ENCODE measurements around the gene CEP112.
A peak's percentile ranks its signal among the peaks of the same experiment; 100 is the strongest.

Gene CEP112

GRCh38 chr17:65627891-65628643 lies 563.9 kb downstream of the CEP112 start:
- DNase-seq: peak; percentile 90

DNA sequence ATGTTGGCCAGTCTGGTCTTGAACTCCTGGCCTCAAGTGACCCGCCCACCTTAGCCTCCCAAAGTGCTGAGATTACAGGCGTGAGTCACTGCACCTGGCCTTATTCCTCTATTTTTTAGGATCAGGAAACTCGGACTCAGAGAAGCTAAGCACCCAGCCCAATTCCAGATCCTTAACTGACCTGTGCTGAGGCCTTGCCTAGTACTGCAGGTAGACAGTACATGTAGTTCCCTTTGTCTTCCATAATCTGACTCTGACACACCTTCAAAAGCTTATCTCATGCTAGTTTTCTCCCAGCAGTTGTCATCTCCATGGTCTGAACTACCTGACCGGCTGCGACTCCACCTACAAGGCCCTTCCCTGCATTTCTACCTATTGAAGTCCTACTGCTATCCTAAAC lies 564.8 kb downstream of the CEP112 start:
- DNase-seq: peak; percentile 13

DNA sequence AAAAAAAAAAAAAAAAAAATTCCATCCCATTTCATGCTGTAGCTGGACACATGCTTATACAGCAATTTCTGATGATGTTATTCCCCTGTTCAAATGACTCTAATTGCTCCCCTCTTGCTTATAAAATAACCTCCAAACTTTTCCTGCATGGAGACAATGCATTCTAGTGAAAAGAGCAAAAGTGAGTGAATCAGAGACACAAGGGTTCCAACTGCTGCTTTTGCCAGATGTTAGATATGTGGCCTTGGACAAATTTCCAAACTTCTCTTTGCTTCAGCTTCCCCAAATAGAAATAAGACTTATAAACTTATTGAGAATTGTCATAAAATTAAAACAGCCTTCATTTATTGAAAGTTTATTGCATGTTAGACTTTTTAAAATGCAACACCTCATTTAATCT lies 565.5 kb downstream of the CEP112 start:
- no peak for DNase-seq

DNA sequence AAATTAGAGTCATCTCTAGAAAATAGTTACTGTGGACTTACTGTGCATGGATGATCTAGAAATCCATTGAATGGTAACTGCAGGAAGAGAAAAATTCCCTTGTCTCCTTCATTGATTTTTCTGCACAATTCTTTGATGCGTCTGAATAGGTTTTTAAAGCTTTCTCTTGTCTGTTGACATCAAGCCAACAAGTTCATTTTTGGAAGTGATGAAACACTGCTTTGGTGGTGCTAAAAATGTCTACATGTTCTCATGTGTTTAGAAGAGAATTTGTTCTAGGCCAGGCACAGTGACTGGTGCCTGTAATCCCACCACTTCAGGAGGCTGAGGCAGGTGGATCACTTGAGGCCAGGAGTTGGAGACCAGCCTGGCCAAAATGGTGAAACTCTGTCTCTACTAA lies 573.4 kb downstream of the CEP112 start:
- no peak for DNase-seq

DNA sequence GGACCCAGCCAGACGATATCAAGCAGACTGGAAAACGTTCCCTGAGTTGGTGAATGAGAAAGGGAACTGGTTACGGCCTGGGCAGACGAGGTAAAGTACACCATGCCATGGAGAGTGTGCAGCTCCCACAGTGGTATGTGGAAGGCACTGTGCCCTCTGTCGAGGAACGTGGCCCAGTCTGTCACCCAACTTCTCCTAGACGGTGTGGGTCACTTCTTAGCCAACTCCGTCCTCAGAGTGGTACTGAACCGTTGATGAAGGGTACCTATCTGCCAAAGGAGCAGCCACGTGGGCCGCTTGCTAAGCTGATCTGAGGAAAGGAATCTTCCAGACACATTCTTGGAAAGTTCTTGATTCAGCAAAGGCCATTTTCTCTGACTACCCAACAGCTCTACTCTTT lies 574.4 kb downstream of the CEP112 start:
- no peak for DNase-seq

DNA sequence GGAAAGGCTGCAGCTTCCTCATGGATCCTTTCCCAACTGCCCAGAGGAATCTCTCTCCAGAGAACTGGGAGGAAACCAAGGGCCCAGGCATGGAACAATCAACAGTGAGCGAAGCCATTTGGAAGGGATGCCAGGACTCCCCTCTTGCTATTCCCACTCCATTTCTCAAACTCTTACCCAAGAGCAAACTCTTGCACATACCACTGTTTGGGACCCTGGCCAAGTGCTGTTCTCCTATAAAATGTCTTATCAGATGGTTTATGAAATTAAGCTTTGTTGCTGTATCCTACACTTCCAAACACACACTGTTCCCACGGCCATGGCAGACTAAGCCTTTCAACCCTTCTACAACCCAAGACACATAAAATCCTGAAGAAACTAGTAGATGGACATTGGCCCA lies 582.2 kb downstream of the CEP112 start:
- no peak for DNase-seq

GRCh38 chr17:65609286-65609685 lies 582.6 kb downstream of the CEP112 start:
- DNase-seq: no peak

GRCh38 chr17:65604070-65604469 lies 587.9 kb downstream of the CEP112 start:
- no peak for DNase-seq

DNA sequence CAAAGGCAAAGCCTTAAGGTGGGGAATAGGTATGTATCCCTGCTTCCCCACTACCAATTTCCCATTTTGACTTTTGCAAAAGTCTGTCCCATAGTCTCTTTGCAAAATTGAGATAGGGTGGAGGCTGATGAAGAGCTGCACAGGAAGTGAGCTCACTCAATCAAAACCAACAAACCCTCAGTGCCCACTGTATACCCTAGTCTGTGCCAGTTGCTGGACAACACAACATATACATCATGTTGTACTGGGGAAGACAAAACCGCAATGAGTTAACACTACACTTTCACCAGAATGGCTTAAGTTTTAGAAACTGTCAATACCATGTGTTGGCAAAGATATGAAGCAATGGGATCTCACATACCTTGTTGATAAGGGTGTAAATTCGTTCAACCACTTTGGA lies 590.1 kb downstream of the CEP112 start:
- DNase-seq: no peak

DNA sequence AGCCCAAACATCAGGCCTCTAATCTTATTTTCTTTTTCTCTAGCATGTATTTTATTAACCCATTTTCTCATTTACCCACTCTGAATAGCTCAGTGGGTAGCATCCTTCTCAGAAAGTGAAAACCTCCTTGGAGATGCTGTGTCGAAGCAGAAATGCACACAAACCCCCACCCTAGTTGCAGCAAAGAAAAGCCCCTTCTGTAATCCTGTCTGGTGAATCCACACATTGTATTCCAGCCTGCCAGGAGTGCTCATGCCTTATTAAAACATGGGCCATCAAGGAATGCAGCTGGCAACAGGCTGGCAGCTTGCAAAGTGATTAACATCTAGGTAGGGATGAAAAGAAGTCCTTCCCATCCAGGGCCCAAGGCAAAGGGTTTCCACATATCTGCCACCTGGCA lies 590.8 kb downstream of the CEP112 start:
- DNase-seq: no peak

DNA sequence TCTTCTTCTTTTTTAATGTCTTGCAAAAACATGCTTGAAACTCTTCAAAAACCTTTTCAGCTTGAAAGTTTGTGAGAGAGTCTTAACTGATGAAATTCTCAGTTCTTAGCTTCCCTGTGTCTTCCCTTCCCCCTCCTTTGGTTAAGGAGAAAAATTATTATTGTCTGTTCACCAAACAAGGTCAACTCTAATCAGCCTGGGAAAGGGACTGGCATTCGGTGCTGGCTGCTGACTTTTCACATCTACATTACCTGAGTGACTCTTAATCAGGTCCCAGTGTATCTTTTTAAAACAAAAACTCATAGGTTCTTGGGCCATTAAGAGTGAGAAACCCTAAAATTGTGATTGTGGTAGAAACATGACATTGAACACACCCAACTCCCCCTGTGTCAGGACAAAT lies 591.4 kb downstream of the CEP112 start:
- DNase-seq: no peak

GRCh38 chr17:65599650-65600049 lies 592.3 kb downstream of the CEP112 start:
- DNase-seq: no peak

DNA sequence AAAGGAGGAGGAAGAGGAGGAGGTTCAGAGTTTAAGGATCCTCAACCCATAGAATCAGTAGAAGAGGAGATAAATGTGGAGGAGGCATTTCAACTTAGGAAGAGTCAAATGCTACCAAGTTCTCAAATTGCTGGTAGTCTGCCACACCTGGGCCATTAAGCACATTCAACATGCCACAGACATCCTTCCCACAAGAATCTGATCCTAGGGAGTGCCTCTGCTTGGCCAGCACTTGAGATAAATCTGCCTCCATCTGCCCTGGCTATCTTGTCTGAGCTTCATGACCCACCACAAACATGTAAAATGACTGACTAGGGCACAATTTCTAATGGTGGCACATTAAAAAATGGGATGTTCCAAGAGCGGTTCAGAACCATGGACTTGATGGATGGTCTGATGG lies 593.2 kb downstream of the CEP112 start:
- DNase-seq: no peak

DNA sequence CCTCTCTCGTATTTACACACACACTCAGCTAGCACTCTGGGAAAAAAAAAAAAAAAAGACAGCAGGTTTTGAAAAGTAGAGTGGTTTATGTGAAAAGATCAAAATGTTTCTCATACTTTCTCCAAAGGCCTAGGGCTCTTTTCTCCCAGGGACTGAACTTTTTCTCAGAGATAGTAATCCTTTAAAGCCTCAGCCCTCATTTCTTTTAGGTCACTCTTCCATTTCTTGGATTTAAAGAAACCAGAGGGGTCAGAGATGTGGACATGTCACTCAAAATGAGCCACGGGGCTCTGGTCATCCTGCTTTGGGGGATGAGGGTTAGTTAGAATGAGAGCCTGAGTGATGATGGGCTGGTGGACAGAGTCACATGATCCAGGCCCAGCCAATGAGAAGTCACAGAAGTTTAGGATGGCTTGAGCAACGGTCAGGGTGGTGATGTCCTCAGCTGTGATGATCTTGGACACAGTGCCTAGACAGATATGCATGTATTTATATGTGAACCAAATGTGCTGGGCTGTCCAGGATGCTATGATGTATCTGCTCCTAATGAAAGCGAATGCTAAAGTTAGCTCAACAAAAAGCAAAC lies 596.8 kb downstream of the CEP112 start:
- DNase-seq: no peak

GRCh38 chr17:65593855-65594845 lies 597.8 kb downstream of the CEP112 start:
- no peak for DNase-seq

DNA sequence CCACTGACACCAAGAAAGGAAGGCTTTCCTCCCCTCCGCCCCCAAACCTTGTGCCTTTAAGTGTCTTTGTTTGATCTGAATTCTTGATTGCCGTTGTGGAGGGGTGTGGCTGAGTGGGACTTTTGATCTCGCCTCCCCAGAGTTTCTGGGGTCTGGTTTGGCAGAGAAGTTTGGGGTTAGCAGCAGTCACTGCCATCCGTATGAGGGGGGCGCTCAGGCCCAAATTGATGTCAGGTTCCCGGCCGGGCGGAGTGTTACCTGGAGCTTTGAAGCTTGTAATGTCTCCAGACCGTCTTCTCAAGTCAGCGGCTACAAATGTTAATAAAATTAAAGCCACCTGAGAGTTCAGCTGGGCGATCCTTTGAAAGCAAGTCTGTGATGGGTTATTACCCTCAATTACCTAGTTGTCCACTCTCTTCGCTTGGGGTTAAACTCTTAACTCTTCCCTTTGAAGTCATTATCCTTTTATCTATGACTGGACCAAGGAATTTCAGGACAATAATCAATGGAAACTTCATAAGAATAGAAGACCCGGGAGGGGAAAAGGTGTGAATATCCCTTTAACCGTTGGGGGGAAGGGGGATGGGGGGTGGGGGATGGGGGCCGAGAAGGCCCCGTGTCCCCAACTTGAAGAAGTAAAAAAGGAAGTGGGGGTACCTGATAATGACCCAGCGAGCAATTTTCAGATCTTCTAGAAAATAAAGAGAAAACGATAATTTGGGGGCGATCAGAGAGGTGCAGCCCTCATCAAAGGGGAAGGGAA lies 598.7 kb downstream of the CEP112 start:
- no peak for DNase-seq

GRCh38 chr17:65592125-65592965 lies 599.6 kb downstream of the CEP112 start:
- DNase-seq: no peak

DNA sequence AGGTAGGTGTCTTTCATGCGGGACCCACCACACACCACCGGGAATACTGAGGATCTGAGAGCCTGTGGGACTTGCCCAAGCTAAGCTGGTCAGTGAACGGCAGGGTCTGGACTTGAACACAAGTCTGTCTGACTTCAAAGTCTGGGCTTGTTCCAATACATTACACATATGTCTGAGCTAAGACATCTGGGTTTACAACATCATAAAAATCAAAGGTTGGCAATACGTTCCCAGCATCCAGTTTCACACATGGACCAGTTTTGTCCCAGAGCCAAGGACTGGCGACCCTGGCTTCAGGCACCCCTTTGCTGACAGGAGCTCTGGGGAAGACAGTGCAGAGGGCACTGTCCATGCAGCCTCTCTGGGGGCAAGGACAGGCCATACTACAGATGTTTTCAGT lies 602.6 kb downstream of the CEP112 start:
- DNase-seq: no peak

DNA sequence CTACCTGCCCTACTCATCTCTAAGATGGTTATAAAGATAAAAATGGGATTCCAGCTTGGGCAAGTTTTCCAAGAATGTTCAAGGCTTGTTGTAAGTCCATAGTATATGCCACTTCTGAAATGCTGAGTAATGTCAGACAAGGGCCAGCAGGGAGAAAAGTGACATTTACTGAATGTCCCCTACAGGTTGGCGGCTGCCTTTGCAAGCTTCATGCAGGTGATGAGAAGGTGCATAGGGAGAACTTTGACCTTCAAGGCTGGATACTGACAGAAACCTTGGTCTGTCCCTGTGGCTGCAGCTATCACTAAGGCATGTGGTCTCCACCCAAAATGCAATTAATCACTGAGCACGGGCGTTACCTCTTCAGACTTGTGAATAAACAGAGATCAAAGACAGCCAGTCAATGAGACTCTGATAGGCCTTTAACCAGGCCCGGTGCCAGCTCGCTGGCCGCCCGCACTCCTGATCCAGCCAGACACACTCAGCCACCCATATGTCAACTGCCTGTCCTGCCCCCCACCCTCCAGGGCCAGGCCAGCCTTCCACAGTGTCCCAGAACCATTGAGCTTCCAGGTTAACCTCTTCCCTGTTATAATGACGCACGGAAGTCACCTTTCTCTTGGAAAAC lies 603.6 kb downstream of the CEP112 start:
- DNase-seq: peak; percentile 54

DNA sequence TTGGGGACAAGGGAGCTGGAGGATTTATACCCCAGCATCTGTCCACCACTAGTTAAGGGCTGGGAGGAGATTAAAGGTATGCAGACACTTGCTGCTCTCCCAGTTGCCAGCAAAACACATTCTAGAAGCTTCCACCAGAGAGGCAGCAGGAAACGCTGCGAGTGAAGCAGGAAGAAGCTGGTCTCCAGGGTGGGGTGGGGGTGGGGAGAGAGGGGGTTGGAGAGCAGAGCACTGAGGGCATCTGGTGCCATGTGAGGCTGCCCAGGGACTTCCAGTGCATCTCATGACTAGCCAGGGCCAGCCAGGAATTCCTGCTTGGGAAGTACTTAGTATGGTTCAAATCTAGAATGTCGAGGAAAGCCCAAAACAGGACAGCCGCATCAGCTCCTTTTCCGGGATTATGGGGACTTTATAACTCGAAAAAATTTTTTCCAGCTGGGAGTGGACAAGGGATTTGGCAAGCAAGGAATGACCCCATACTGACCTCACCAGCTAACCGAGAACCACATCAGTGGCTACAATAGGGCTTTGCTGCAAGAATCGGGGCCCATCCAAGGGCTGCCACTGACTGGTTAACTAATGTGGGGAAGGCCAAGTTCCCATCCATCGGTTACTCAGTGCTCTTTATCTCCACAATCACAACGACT lies 604.3 kb downstream of the CEP112 start:
- DNase-seq: no peak

DNA sequence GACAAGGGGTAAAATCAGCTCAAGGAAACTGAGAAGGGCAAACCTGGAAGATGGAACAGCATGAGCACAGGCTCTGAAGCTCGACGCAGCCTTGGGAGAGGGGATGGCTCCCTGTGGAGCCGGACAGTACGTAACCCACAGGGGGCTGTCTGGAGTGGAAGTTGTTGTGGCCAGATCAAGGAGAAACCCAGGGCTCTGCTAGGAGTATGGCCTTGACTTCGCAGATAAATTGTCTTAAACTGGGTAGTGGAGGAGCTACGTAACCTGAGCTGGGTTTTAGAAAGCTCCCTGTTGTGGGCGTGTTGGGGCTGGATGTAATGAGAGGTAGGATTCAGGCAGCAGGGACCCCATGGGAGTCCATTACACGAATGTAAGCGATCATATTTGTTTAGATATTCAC lies 605.0 kb downstream of the CEP112 start:
- no peak for DNase-seq
